Stimulated activated CD8-positive, alpha-beta memory T cell treated with anti-CD3 and anti-CD28 coated beads, Interleukin-12 subunit alpha, Interleukin-12 subunit beta, amount 100 ng/mL, for 24 hours (primary cell): Measurements from ENCODE around the gene KRT6A.

Source experiments
- DNase-seq: peaks from one replicate; pipeline ENCODE4 v3.0.0-alpha.2; 2020; ENCODE audit errors: extremely low read depth

The KRT6A gene

DNA sequence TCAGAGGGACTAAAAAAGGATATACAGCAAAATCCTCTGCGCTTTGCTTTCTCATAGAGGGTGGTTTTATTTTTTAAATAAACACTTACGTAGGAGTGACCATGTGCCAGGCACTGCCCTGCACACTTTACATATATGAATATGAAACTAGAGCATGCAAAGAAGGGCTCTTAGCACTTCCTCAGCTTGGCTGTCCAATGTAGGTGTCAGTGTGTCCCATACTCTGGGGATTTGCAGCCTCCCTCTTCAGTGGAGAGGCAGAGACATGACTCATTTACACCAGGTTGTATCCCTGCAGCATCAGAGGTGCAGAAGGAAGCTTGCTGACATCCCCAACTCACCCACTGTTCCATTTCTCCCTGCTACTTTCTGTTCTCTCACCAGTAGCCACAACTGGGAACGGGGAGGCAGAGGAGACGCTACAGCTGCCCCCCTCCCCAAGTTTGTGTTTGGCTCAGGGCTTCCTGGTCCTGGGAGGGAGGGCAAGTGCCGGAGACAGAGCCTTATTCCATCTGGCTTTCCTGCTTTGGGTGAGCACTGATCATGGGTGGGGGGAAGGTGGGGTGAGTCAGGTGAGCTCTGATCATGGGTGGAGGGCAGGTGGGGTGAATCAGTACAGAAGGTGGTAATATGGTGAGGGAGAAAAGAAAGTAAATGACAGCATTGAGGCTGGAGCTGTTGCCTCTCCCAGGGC, 32.0 kb upstream of the KRT6A start:
- no peak for DNase-seq

DNA sequence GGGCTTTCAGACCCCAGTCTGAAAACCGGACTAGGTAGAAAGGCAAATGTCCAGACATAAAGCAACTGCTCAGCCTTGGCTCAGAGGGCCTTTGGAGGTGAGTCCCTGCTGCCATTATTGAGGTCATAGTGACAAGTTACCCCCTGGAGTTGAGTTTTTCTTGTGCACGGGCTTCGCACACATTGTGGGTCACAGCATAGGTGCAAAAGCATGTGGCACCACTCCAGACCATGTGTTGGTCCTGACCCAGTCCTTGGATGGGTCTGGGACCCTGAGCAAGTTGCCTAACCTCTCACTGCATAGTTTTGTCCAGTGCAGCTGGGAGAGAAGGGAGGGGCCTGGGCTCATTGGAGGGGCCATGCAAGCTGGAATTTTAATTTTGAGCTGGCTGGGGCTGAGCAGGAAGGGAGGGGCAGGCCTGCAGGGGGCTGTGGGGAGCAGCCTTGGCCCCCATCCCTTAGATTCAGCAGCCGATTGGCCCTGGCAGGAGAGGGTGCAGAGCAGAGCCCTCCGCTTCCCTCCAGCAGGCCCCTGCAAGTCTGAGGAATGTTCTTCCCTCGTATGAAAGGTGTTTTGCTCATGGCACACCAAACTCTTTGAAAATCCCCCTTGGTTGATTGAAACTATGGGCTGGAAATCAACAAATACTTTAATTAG, 31.3 kb upstream of the KRT6A start:
- DNase-seq: no peak

DNA sequence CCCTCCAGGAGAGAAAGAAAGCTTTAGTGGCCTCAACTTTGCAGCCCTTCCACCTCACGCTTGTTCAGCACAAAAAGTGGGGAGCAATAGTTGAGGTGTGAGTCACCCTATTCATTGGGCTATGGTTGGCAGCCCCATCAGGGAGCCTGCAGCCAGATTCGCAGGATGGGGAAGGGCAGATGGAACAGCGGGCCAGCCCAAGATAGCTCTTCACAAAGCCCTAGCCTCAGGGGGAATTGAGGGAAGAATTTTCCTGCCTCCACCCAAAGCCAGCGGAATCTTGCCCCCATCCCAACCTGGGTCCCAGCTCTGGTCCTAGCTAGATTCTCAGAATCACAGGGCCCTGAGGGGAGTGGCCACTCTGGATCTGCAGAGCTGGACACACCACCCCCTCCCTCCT, 30.8 kb upstream of the KRT6A start:
- no peak for DNase-seq

DNA sequence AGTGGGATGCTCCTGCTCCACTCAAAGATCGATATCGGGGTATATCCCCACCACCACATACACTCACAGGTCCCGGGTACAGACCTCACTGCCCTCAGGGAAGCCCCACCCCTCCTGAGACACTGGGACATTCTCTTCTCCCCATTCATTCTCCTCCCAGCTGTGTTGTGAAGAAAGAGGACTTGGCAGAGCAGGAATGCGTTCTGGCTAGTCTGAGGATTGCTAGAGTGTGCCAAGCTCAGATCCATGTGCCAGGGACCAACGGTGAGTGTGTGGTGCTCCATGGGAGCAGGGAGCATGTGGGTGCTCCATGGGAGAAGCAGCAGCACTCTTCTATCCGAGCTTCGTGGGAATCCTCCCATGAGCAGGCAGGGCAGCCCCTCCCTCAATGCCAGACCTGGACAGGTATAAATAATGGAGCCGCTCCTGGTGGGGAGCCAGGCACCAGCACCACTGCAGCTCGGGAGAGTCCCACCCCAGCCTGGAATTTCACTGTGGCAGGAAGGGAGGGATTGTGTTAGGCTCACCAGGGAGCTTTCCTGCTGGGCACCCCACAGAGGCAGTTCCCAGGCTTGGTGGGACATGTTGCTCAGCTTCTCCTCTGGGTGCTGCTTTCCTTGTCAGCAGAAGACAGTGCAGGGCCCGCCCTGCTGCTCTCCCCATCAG, 29.4 kb upstream of the KRT6A start:
- DNase-seq: no peak

DNA sequence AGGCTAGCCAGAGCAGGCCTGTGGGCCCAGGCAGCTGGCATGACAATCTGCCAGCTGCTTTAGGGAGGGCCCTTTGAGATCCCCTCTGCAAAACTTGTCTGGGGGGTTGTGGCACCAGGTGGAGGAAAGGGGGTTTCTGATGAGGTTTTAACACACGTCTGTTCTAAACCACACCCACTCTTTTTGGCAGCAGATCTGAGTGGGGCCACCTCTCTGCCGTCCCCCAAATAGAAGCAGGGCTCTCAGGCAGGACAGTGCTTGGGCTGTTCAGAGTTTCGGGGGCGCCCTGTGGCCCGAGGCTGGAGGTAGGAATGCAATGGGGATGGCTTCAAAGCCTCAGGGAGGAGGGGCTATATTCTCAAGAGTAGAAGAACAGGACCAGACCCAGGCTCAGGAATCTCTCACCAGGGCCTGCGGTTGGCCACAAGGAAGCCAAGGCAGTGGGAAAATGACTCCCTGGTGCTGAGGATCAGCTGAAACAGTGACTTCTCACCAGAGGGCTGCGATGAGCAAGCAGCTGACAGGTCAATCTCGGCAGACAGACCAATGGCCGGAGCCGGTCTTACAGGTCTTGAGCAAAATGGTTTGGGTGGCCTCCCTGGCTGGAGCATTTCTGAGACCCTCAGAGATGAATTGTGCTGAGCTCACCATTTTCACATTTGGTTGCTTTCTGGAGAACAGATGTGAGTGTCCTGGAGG, 28.7 kb upstream of the KRT6A start:
- no peak for DNase-seq

DNA sequence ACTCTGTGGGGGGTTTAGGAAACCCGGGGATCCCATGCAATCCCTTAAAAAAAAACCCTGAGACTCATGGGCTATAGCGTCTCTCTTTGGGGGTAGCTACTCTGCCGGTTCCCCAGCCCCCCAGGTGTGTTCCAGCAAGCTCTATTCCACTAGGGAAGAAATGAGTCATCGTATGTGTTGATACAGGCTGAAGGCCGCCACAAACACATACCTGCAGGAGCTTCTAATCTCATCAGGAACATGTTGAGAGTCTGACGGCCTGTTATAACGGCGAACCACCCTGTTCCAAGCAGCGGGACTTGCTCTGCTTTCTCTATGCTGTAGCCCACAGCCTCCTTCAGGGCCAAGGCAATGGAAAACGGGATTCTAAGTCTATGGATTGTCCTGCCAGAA, 28.1 kb upstream of the KRT6A start:
- DNase-seq: no peak

DNA sequence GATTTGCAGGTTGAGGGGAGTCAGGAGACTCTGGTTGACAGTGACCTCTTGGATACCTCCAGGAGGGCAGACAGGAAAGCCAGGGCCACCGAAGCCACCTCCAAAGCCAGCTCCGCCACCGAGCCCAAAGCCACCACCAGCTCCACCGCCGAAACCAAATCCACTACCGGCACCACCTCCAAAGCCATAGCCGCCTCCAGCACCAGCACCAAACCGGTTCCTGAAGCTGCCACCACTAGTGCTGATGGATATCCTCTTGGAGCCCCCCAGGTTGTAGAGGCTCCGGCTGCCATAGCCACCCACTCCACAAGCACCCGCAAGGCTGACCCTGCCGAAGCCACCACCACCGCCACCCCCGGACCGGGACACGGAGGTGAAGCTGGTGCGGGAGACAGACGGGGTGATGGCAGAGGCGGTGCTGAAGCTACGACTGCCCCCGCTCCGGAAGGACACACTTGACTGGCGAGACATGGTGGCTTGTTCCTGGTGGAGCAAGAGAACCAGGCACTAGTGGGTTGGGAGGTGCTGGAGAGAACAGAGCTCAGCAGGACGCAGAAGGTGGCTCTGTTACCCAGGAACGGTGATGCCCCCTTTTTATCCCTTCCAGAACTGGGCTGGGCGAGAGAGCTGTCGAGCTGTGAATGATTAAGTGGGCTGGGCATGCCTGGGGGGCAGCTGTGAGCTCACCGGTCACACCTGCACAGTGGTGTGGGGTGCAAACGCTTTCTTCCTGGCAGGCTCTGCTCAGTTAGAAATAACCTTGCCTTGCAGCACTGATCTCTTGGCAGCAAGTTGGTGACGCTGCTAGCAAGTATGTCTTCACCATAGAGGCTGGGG, 27.0 kb upstream of the KRT6A start, which contains the start of gene KRT5:
Gene KRT5, minus strand, starts transcription at position 569 of the 837 bp plus-strand sequence. Its CDS starts 98 bp downstream, at position 471.
- no peak for DNase-seq

DNA sequence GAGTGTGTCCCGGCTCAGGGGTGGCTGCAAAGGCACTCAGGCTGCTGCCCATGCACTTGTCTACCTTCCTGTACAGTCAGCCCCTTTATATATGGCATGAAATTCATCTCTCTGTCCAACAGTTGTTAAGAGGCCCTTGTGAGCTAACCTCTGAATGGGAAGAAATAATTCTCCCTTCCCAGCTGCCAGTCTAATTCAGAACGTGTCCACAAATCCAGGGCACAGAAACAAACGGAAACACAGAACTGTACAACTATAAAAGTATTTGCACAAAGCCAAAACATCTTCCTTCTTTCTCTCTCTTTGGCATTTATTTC, 26.3 kb upstream of the KRT6A start:
- DNase-seq: no peak

DNA sequence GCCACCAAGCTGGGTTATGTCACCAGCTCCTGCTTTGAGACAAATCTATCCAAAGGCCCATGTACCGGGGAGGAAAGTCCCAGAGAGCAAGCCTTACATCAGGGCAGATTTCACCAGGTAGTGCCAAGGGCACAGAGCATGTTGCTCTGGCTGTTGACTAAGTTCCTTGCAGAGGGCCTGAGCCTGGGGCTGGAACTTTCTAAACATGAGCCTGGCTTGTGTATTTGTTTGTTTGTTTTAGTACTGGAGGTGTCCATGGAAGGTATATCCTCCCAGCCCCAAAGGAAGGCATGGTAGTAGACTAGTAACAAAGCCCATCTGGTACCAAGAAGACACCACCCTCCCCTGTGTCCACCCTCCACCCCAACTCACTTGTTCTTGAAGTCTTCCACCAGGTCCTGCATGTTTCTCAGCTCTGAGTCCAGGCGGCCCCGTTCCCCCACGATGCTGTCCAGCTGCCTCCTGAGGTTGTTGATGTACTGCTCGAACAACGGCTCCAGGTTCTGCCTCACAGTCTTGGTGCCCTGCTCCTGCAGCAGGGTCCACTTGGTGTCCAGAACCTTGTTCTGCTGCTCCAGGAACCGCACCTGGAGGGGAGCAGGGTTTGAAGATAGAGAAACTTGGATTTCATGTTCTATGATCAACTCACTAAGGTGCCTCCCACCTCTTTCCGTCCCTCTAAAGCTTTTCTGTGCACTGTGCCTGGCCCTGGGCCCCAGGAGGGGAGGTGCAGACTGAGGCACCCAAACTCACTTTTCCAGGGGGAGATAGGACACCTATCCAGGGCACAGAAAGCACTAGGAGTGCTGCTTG, 25.7 kb upstream of the KRT6A start:
- no peak for DNase-seq

DNA sequence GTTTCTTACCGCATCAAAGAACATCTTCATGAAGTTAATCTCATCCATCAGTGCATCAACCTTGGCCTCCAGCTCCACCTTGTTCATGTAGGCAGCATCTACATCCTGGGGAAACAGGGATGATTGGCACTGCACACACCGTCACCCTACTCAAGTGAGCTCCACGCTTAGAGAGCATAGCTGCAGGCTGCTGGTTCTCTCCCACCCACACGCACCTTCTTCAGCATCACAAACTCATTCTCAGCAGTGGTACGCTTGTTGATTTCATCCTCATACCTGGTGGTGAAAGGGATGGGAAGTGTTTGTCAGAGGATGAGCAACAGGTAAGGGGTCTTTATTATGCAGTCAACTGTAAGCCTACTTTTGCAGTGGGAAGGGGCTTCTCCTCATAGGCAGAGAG, 24.8 kb upstream of the KRT6A start:
- no peak for DNase-seq

DNA sequence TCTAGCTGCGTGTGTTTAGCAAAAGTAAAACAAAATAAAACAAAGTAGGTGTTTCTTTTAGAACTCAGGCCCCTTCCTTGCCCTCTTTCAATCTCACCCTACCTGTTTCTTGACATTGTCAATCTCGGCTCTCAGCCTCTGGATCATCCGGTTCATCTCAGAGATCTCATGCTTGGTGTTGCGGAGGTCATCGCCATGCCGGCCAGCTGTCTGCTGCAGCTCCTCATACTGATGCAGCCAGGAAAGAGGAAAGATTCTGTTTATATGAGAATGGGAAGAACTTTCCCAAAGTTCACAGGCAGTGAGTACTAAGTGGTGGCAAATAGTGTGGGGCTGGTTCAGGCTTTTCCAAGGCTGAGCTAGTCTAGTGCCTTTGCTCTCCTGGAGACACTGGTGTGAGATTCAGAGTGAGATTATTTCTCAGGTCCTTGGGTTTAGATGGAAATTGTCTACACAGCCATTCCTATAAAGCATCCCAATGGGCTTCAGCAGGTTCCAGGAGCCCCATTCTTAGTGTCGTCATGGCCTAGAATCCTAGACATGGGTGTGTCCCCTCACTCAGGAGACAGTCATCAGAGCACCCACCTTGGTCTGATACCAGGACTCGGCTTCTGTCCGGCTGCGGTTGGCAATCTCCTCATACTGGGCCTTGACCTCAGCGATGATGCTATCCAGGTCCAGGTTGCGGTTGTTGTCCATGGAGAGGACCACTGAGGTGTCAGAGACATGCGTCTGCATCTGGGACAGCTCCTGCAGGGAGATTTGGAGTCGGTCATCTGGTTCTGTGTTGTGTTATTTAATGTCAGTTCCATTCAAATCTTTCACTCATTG, 24.2 kb upstream of the KRT6A start:
- DNase-seq: no peak

DNA sequence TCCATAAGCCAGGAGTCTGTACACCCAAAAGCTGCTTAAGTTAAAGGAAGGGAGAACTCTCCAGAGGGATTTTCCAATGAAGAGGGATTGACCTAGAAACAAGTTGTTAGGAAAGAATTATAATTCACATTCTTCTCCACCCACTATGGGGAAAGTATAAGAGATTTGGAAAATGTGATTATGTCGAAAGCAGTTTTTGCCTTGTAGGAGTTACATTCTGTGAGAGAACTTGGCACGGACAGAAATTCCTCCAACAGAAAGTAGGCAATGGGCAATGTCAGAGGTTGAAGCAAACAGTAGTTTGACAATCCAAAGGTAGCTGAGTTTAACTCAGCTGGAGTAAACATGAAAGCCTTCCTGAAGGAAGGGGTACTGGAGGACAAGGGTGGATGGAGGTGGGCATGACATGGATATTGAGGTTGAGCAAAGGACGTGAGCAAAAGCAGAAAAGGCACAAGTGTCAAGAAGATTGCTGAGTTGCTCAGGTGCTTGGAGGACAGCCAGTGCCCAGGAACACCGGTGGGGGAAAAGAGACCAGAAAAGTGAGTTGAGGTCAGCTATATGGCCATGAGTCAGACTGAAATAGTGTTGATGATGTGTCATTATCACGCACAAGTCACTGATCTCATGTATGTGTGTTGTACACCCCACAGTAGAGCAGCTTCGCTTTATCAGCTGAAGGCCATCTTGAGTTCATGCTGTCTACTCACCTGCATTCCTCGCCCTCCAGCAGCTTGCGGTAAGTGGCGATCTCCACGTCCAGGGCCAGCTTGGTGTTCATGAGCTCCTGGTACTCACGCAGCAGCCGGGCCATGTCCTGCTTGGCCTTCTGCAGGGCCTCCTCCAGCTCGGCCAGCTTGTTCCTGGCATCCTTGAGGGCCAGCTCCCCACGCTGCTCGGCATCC, 23.1 kb upstream of the KRT6A start:
- no peak for DNase-seq

DNA sequence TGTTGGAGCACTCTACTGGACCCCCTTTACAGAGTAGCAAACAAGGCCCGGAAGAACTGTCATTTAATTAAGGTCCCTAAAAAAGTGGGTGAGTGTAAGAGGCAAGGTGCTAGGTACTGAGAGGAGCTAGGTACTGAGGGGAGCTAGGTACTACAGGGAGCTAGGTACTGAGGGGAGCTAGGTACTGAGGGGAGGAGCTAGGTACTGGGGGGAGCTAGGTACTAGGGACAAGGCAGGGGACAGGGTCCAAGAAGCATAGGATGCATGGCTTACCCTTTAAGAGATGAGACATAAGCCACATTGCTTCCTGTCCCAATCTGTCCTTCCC, 22.2 kb upstream of the KRT6A start:
- DNase-seq: no peak

DNA sequence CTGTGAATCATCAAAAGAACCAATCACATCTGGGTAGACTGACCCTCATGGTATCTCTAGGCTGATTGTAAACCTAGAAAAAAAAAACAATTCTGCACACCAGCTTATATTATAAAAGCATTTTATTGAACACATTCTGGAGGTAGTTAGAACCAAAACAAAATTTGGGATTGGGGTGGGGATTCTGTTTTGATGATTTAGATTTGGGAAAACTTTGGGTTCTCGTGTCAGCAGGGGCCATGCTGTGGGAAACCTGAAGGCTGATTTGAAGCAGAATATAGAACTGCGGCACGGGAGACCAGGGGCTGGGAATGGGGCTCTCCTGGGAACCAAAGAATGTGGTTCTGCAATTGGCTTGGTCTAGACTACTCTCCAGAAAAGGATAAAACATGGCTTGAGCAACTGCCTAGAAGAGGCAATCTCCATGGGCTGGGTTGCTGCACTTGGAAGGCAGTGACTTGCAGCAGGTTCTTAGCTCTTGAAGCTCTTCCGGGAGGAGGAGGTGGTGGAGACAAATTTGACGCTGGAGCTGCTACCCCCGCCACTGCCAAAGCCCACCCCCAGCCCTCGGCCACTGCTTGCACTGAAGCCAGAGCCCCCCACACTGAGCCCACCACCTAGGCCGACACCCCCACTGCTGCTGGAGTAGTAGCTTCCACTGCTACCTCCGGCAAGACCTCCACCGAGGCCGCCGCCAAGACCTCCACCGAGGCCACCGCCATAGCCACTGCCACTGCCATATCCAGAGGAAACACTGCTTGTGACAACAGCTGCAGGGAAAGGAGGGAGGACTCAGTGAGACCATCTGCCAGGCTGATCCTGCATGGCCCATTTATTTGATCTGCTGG, 21.6 kb upstream of the KRT6A start:
- no peak for DNase-seq

DNA sequence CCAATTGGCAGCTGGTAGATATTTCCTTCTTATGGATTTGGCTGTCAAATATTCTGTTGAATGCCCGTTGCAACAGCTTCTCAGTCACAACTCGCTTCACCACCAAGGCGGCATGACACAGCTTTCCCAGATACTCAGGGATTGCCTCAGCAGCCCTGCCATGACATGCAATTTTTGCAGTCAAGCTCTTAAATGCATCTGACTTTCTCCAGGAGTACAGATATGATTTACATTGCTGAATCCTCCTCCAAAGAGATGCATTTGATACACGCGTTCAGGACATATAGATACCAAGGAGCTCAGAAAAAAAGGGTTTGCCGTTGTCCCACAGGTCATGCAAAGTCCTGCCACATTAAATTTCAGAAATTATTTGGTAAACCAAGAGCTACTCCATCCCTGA, 20.7 kb upstream of the KRT6A start:
- no peak for DNase-seq

DNA sequence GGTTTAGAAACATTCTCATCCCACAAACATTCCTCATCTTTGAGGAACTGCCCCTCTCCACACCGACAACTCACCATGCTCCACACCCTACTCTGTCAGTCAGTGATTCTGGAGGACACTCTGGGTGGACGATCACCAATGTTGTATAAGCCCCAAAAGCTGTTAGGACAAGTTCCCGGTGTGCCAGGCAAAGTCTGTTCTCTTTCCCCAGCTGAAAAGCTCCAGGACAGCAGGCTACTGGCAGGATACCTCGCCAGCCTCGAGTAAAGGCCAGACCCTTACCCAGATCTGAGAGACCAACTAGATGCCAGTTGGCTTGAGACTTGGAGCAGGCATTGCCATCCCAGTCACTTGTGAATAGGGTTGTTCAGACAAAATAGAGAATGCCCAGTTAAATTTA, 15.2 kb upstream of the KRT6A start:
- DNase-seq: no peak

DNA sequence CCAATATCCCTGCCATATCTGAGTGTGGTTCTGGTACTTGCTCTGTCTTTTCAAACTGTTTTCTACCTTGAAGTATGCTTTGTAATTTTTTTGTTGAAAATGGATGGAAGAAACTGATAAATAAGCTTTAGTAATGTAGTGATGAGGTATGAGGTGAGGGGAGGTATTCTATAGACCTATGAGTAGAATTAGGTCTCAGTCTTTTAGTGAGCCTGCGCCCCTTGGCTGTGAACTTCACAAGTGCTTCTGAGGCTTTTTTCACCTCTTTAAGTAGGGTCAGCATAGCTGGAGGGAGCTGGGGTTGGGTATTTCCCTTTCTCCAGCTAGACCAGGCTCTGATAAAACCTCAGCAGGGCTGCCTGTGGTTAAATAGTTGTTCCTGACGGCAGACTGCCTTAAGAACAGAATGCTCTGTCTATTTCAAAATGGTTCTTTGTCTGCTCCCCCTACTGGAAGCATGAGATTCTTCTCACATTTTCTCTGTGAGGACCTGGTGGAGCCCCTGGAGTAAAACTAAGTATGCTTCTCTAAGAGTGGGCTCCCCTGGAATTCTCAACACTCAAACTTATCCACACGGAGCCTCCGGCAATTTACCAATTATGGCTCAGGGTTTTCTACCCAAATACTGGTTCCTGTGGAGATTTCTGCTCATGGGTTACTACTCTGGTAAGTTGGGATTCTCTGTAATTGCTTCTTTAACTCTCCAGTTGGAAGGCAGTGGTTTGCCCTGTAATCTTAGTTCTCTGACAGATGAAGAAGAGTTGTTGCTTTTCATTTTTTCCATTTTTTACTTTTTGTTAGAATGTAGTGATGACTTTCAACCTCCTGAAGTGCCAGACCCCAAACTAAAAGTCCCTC, 14.0 kb upstream of the KRT6A start:
- DNase-seq: no peak
